ENCODE data around the gene TSKU.

Gene TSKU

DNA sequence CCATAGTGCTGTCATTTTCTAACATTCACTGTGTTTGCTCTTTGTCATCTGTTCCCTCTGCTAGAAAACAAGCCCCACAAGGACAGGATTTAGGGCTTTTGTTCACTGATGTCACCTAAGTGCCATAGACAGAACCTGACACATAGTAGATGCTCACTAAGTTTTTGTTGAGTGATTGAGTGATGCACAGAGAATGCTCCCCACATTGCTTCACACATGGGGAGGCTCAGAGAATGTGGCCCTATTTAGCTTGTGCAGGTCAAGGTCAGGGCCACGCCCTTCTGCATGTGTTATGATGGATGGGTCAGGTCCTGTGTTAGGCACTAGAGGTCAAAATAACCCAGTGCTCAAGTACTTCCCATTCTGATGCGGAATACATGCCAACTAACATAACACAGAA, 33.1 kb upstream of the TSKU start:
- Histone ChIP-seq H3K4me3 (no peak overlapping the region), H3K9ac (no peak overlapping the region), H3K4me1 (peaks cover 0 to 7% (median 0%) of the 10 kb centered on the region in 10 experiments; a peak in 4 of 20 replicates), H3K9me3 (replicated peaks in 1 of 11) (no peaks in the 10 kb centered on the region), H3K27me3 (no peaks in the 10 kb centered on the region), H4K20me1 (no peaks in the 10 kb centered on the region; a peak in 1 of 22 replicates), H3K27ac (no peak overlapping the region), H3K4me2 (no peak overlapping the region), H3K36me3 (no peaks in the 10 kb centered on the region)
- TF ChIP-seq Cebpa-rat (IDR thresholded peaks at IDR 0.05): no peak

DNA sequence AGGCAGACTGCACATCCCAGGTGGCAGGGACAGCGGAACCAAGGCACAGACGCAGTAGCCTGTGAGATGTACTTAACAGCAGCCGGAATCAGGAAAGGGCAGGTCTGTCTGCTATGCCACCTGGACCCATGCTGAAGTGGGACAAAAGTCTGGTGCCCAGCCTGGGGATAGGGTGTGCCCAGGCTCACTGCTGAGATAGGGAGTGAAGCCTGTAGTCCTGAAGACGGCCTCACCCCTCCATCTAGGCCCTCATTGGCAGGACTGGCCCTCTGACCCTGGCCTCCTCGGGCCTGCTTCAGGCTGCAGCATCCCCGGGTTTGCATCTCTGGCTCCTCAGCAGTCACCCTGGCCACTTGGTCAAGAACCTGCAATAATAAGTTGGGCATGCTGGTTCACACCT, 32.4 kb upstream of the TSKU start:
- Histone ChIP-seq H3K36me3 (no peaks in the 10 kb centered on the region), H3K9me3 (replicated peaks in 1 of 11) (no peaks in the 10 kb centered on the region), H3K4me1 (no peaks in the 10 kb centered on the region; a peak in 2 of 20 replicates), H3K4me2 (no peak overlapping the region), H3K4me3 (no peak overlapping the region), H3K27ac (no peak overlapping the region), H3K9ac (no peak overlapping the region), H4K20me1 (no peaks in the 10 kb centered on the region), H3K27me3 (no peaks in the 10 kb centered on the region)
- no peak for TF ChIP-seq Cebpa-rat (IDR thresholded peaks at IDR 0.05)

DNA sequence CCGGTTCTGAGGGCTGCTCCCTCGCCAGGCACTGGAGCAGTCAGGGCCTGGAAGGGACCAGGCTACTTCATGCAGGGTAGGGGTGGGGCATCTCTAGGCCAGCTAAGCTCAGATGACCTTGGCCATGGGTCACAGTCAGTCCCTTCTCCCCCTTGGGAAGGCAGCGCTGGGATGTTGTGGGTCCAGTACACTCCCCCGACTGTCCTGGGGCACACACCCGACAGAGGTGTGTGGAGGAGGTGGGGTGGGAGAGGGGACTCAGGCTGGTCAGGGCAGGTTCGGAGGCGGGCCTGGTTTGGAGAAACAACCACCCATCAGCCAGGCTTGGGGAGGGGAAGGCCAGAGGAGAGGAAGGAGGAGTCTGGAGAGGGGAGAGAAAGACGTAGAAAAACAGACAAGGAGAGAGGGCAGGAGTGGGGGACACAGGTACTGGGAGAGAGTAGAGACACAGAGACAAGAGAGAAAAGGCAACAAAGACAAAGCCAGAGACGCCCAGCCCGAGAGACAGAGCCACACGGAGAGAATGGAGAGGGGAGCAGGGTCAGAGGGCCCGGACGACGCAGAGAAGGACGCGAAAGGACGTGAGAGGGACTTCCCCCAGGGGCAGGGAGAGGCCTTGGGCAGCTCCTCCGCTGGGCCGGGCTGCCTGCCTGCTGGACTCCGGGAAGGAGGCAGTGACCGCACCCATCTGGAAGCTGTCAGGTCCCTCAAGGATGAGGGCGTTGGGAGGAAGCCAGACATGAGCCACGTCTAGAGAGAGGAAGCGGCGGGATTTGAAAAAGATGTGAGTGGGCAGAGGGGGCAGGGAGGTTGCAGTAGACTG, 30.6 kb upstream of the TSKU start:
- H3K36me3 ChIP-seq: no peaks in the 10 kb centered on the region
- H3K9ac ChIP-seq: no peak overlapping the region
- H3K27ac ChIP-seq: no peak overlapping the region
- no peaks in the 10 kb centered on the region for H4K20me1 ChIP-seq
- no peak for TF ChIP-seq Cebpa-rat (IDR thresholded peaks at IDR 0.05)
- no peak overlapping the region for H3K4me3 ChIP-seq
- no peaks in the 10 kb centered on the region for H3K9me3 ChIP-seq (replicated peaks in 1 of 11)
- H3K4me1 ChIP-seq: peaks cover 0 to 3% (median 0%) of the 10 kb centered on the region in 10 experiments; a peak in 2 of 20 replicates
- no peak overlapping the region; a peak in 1 of 22 replicates for H3K4me2 ChIP-seq
- H3K27me3 ChIP-seq: no peaks in the 10 kb centered on the region

DNA sequence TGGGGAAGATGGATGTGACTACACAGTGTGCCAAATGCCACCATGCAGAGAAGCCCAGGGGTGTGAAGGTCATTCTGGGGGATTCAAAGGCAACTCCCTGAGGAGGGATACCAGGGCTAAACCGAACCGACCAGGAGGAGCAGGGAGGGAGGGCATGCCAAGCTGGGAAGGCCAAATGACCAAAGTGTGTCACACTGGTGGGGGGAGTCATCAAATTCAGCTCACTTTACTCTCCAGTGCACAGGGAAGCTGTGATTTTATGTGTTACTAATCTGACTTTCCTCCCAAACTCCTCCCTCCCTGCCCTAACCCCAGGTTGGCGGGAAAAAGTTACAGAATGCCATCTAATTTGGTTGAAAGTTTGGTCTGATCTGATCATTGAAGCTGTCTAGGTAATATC, 29.7 kb upstream of the TSKU start:
- Histone ChIP-seq H3K9me3 (replicated peaks in 1 of 11) (no peaks in the 10 kb centered on the region), H4K20me1 (no peaks in the 10 kb centered on the region), H3K4me2 (no peak overlapping the region), H3K27me3 (no peaks in the 10 kb centered on the region), H3K27ac (no peak overlapping the region), H3K4me1 (peaks cover 0 to 3% (median 0%) of the 10 kb centered on the region in 10 experiments; a peak in 1 of 20 replicates), H3K4me3 (no peak overlapping the region), H3K36me3 (no peaks in the 10 kb centered on the region), H3K9ac (no peak overlapping the region)
- no peak for TF ChIP-seq Cebpa-rat (IDR thresholded peaks at IDR 0.05)

DNA sequence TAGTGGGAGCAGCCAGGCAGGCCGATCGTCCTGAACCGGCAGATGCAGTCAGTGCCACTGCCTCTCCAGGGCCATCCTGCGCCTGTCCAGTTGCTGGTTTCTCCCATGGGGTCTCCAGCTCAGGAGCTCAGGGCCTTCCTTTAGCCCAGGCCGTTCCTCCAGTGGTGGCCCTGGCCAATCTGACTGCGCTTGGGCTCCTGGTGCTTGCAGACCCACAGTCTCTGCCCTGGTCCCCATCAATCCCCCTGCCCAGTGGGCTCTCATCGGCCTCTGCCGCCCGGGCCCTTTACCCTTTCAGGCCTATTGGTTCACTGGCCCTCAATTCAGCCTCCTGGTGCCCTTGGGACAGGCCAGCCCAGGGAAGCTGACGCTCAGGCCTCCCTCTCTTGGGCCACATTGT, 29.2 kb upstream of the TSKU start:
- peaks cover 0 to 3% (median 0%) of the 10 kb centered on the region in 10 experiments; a peak in 1 of 20 replicates for H3K4me1 ChIP-seq
- no peaks in the 10 kb centered on the region for H3K9me3 ChIP-seq (replicated peaks in 1 of 11)
- H3K4me2 ChIP-seq: no peak overlapping the region
- no peak overlapping the region for H3K9ac ChIP-seq
- no peaks in the 10 kb centered on the region for H4K20me1 ChIP-seq
- H3K27me3 ChIP-seq: no peaks in the 10 kb centered on the region
- no peak overlapping the region for H3K27ac ChIP-seq
- no peak overlapping the region for H3K4me3 ChIP-seq
- TF ChIP-seq Cebpa-rat (IDR thresholded peaks at IDR 0.05): no peak
- no peaks in the 10 kb centered on the region for H3K36me3 ChIP-seq

DNA sequence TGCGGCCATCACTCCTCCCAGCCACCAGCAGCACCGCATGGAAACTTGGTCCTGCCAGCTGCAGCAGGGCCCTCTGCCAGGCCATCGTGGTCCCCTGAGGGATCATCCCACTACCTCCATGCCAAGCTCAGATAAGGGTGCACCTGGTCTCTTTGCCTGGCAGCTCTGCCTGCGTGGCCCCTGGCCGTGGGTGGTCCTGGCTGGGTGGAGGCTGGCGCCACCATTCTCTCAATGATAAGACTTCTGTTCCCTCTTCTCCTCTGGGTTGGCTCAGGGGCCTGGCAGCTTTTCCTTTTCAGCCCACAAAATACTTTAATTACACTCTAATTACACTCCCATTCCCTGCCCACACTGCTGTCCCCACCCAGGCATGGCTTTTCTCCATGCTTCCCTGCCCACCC, 26.8 kb upstream of the TSKU start:
- Histone ChIP-seq H3K4me1 (peaks cover 0 to 3% (median 0%) of the 10 kb centered on the region in 10 experiments; a peak in 1 of 20 replicates), H3K27me3 (no peaks in the 10 kb centered on the region), H3K4me2 (no peak overlapping the region), H4K20me1 (no peaks in the 10 kb centered on the region), H3K36me3 (no peaks in the 10 kb centered on the region), H3K4me3 (no peak overlapping the region), H3K9me3 (replicated peaks in 1 of 11) (no peaks in the 10 kb centered on the region), H3K27ac (no peak overlapping the region), H3K9ac (no peak overlapping the region)
- TF ChIP-seq Cebpa-rat (IDR thresholded peaks at IDR 0.05): no peak

DNA sequence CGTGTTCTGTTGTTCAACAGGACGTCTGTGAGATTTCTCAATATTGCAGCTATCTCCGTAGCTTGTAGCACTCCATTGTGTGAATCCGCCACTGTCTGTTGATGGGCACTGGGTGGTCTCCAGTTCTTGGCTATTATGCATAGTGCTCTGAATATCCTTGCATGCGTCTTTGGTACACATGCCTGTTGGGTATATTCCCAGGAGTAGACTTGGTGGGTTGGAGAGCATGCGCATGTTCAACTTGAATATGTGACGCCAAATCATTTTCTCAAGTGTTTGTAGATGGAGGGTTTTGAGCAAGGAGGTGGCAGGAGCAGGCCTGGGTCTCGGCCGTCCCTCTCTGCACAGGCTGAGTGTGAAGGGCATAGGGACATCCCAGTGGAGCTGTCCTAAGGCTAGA, 24.8 kb upstream of the TSKU start:
- no peaks in the 10 kb centered on the region for H3K9me3 ChIP-seq (replicated peaks in 1 of 11)
- H3K36me3 ChIP-seq: no peaks in the 10 kb centered on the region
- no peak overlapping the region for H3K27ac ChIP-seq
- no peak overlapping the region for H3K4me2 ChIP-seq
- H3K27me3 ChIP-seq: no peaks in the 10 kb centered on the region
- H4K20me1 ChIP-seq: no peaks in the 10 kb centered on the region
- no peak overlapping the region for H3K9ac ChIP-seq
- no peak for TF ChIP-seq Cebpa-rat (IDR thresholded peaks at IDR 0.05)
- no peak overlapping the region for H3K4me3 ChIP-seq
- H3K4me1 ChIP-seq: peaks cover 0 to 4% (median 0%) of the 10 kb centered on the region in 10 experiments; a peak in 6 of 20 replicates

DNA sequence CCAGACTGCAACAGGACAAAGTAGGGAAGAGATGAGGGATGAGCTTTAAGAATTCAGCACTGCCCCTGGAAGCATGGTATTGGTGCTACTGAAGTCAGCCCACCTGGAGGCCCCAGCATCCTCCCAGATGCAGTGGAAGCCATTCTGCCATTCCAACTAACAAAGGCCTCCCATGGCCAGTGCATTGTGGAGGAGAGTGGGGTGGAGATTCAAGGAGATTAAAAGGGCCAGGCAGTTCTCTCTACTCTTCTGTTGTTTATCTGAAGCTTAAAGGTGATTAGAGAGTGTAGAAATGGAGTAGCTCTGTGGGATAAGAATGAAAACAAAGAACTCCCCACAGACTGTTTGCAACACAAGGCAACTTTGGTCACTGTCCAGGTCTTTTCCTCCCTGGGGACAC, 24.1 kb upstream of the TSKU start:
- Histone ChIP-seq H4K20me1 (no peaks in the 10 kb centered on the region), H3K9ac (no peak overlapping the region), H3K9me3 (replicated peaks in 1 of 11) (no peaks in the 10 kb centered on the region), H3K4me1 (peaks cover 0 to 12% (median 5%) of the 10 kb centered on the region in 10 experiments; a peak in 11 of 20 replicates), H3K36me3 (no peaks in the 10 kb centered on the region), H3K4me3 (no peak overlapping the region), H3K27ac (no peak overlapping the region), H3K4me2 (no peak overlapping the region), H3K27me3 (no peaks in the 10 kb centered on the region)
- TF ChIP-seq Cebpa-rat (IDR thresholded peaks at IDR 0.05): no peak

DNA sequence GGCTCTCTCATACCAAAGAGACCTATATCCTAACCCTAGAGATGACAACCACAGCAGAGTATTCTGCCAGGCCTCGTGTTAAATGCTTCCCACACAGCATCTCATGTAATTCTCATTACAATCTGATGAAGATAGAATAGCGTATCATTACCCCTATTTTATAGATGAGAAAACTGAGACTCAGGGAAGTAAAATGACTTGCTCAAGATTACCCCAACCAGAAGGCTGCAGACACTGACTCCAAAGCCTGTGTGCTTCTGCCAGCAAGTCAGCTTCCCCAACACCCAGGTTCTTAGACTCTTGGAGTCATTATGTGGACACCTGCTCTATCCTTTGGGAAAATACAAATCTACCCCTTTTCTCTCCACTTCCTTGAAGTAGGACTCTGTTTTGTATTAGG, 23.6 kb upstream of the TSKU start:
- no peak overlapping the region for H3K9ac ChIP-seq
- H3K27ac ChIP-seq: no peak overlapping the region
- no peak overlapping the region for H3K4me3 ChIP-seq
- TF ChIP-seq Cebpa-rat (IDR thresholded peaks at IDR 0.05): no peak
- H4K20me1 ChIP-seq: no peaks in the 10 kb centered on the region
- no peaks in the 10 kb centered on the region for H3K36me3 ChIP-seq
- no peaks in the 10 kb centered on the region for H3K9me3 ChIP-seq (replicated peaks in 1 of 11)
- H3K4me1 ChIP-seq: peaks cover 0 to 15% (median 7%) of the 10 kb centered on the region in 10 experiments; a peak in 11 of 20 replicates
- no peak overlapping the region for H3K4me2 ChIP-seq
- no peaks in the 10 kb centered on the region for H3K27me3 ChIP-seq

DNA sequence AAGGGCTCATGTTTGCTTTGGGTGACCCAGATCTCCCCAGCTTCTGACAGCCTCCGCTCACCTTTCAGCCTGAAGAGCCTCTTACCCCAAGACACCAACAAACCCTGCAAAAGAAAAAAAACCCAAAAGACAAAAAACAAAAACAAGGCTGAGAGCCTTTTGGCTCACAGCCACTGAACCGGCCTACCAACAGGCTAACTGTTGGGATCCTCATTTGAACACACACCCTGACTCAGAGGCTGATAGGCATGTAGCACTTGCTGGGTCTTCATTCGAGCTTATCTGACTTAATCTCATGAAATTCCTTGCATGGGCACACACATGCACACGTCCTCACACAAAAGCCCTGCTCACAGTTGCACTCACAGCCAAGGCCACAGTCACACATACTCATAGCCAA, 22.9 kb upstream of the TSKU start:
- Histone ChIP-seq H3K27me3 (no peaks in the 10 kb centered on the region), H3K27ac (no peak overlapping the region)

More for the DNA sequence above, 22.9 kb upstream of the TSKU start:
- no peak for TF ChIP-seq Cebpa-rat (IDR thresholded peaks at IDR 0.05)
- no peaks in the 10 kb centered on the region for H3K9me3 ChIP-seq (replicated peaks in 1 of 11)
- H3K9ac ChIP-seq: no peak overlapping the region
- H3K36me3 ChIP-seq: no peaks in the 10 kb centered on the region
- no peaks in the 10 kb centered on the region for H4K20me1 ChIP-seq
- H3K4me3 ChIP-seq: no peak overlapping the region
- peaks cover 0 to 22% (median 8%) of the 10 kb centered on the region in 10 experiments; a peak in 12 of 20 replicates for H3K4me1 ChIP-seq
- no peak overlapping the region for H3K4me2 ChIP-seq

Measured in BLaER1 treated with 17β-estradiol and CSF1 and Interleukin-3, amounts not matched to agents 10 nM and 100 nM (cell line).